ENCODE results near the gene HIC1. TPM values are rescaled to one million over a fixed set of nuclear protein-coding genes. Genes with fewer than 3 reads are reported as not detected.

The HIC1 gene
- polyA plus RNA-seq, 1 experiment: 15.1 TPM

- Histone ChIP-seq H3K27me3 (ENCODE audit: control insufficient read depth, insufficient read depth, low read length) (no peaks in the 10 kb centered on the region), H3K4me3 (ENCODE audit: low read depth, low read length) (peak overlapping the region; percentile 84), H3K36me3 (ENCODE audit: control insufficient read depth, insufficient read depth, low read length) (peaks cover 29% of the 10 kb centered on the region)
- no peak for TF ChIP-seq CTCF (IDR thresholded peaks at IDR 0.05; ENCODE audit: insufficient read depth, low read depth, low read length)
- DNase-seq (ENCODE audit: low read depth): no peak
- ChIA-PET POLR2A (interaction anchor here (0.5 kb wide), 2 partner anchors 21 to 480 kb away, joined by 3 to 16 read pairs; no protein-coding TSS in a partner anchor), CTCF (interaction anchor here (0.9 to 3.9 kb wide), 7 partner anchors 10 to 204 kb away, joined by 3 to 12 read pairs (median 4); partner anchors contain the start of genes DPH1 and RTN4RL1)
Measured at GRCh38 chr17:2040942-2041560, 13.9 kb upstream of the HIC1 start.

GRCh38 chr17:2041561-2042389 lies 13.1 kb upstream of the HIC1 start, which contains the start of gene OVCA2:
OVCA2 (plus strand) TSS chr17:2042022; CDS start chr17:2042048, 26 bp downstream.
- peak; percentile 55 for DNase-seq (ENCODE audit: low read depth)
- POLR2A ChIA-PET: interaction anchor here (0.5 kb wide), 2 partner anchors 20 to 479 kb away, joined by 3 to 16 read pairs; no protein-coding TSS in a partner anchor

GRCh38 chr17:2042390-2042847 lies 12.5 kb upstream of the HIC1 start:
- Histone ChIP-seq H3K27me3 (ENCODE audit: control insufficient read depth, insufficient read depth, low read length) (no peaks in the 10 kb centered on the region), H3K4me3 (ENCODE audit: low read depth, low read length) (peak overlapping the region; percentile 84), H3K36me3 (ENCODE audit: control insufficient read depth, insufficient read depth, low read length) (peaks cover 17% of the 10 kb centered on the region)
- no peak for DNase-seq (ENCODE audit: low read depth)
- POLR2A ChIA-PET: no interaction called here
- CTCF ChIA-PET: interaction anchor here (0.6 to 3.9 kb wide), 5 partner anchors 11 to 146 kb away, joined by 3 to 12 read pairs (median 4); partner anchors contain the start of gene DPH1
- TF ChIP-seq CTCF (IDR thresholded peaks at IDR 0.05; ENCODE audit: insufficient read depth, low read depth, low read length): peak; percentile 38

More at GRCh38 chr17:2041561-2042389, 13.1 kb upstream of the HIC1 start, which contains the start of gene OVCA2:
- CTCF ChIA-PET: interaction anchor here (0.8 to 3.9 kb wide), 7 partner anchors 10 to 158 kb away, joined by 3 to 12 read pairs (median 4); partner anchors contain the start of genes DPH1 and RTN4RL1
- TF ChIP-seq CTCF (IDR thresholded peaks at IDR 0.05; ENCODE audit: insufficient read depth, low read depth, low read length): peak; percentile 60
- H3K36me3 ChIP-seq (ENCODE audit: control insufficient read depth, insufficient read depth, low read length): peaks cover 23% of the 10 kb centered on the region
- H3K4me3 ChIP-seq (ENCODE audit: low read depth, low read length): peak within 1 kb of the TSS; percentile 84
- H3K27me3 ChIP-seq (ENCODE audit: control insufficient read depth, insufficient read depth, low read length): no peaks in the 10 kb centered on the region

- POLR2A ChIA-PET: no interaction called here
- CTCF ChIA-PET: interaction anchor here (0.6 to 3.9 kb wide), 3 partner anchors 11 to 439 kb away, joined by 3 to 12 read pairs (median 3); partner anchors contain the start of gene DPH1
- TF ChIP-seq CTCF (IDR thresholded peaks at IDR 0.05; ENCODE audit: insufficient read depth, low read depth, low read length): no peak
Measured at GRCh38 chr17:2042933-2043332, 12.0 kb upstream of the HIC1 start.

More at GRCh38 chr17:2042933-2043332, 12.0 kb upstream of the HIC1 start:
- Histone ChIP-seq H3K4me3 (ENCODE audit: low read depth, low read length) (peak overlapping the region; percentile 84), H3K36me3 (ENCODE audit: control insufficient read depth, insufficient read depth, low read length) (peaks cover 14% of the 10 kb centered on the region), H3K27me3 (ENCODE audit: control insufficient read depth, insufficient read depth, low read length) (no peaks in the 10 kb centered on the region)
- no peak for DNase-seq (ENCODE audit: low read depth)

Measured in BJ (cell line).